Measurements from ENCODE around the gene TBC1D21.
"Not testable (repeated sequence)": the region's sequence is repeated elsewhere in the genome, so short reads cannot be mapped to it uniquely, and the experiment has no call there.

Gene TBC1D21

GRCh38 chr15:73932381-73933191, 59.2 kb downstream of the TBC1D21 start:
- DNase-seq = no peak

DNA sequence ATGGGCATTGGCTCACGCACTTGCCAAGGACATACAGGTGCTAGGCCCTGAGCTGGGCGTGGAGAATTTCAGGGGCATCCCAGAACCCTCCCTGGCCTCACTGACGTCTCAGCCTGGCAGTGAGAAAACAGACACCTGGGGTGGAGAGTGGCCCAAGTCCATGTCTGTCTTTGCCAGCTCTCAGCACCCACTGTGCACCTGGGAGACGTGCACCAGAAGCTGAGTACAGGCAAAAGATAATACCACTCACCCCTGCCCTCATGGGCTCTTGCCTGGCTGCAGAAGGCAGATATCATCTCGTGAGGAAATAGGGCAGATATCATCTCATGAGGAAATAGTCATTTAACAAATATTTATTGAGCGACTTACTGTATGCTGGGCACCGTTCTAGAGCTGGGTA, 60.9 kb downstream of the TBC1D21 start:
- no peak for DNase-seq

- peak; percentile 66 for DNase-seq
These were observed 62.2 kb downstream of the TBC1D21 start for GRCh38 chr15:73935547-73935946.

- peak; percentile 63 for DNase-seq
These were observed 62.8 kb downstream of the TBC1D21 start for GRCh38 chr15:73936181-73936580.

GRCh38 chr15:73936588-73937290, 63.4 kb downstream of the TBC1D21 start:
- peak; percentile 77 for DNase-seq

DNA sequence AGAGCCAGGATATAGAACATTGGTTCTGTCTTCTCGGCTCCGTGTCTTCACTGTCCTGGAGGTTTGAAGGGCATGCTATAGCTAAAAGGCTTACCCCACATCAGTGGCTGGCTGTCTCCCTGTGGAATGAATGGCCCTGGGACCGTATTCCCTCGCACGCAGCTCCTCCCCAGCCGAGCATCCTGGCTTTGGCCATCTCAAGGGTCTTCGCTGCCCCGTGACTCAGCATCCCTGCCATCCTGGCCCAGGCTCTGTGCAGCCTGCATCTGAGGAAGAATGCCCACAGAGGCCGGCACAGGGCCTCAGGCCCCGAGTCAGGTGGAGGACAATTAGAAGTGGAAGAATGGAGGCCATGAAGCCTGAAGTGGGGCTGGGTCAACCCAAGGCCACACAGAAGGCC, 63.9 kb downstream of the TBC1D21 start:
- DNase-seq = no peak

DNA sequence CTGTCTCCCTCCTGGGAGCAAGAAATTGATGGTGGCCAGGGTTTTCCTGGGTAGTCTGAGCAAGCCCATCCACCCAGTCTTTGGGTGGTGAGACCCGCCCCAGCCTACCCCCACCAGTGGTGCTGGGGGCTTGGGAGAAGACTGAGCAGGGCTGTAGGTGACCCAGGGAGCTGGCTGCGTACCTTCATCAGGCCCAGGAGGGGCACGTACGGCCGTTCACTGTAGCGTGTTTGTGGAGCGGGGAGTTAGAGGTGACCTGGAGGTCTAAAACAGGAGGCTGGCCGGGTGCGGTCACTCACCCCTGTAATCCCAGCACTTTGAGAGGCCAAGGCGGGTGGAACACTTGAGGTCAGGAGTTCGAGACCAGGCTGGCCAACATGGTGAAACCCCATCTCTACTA, 64.4 kb downstream of the TBC1D21 start:
- DNase-seq = no peak

DNA sequence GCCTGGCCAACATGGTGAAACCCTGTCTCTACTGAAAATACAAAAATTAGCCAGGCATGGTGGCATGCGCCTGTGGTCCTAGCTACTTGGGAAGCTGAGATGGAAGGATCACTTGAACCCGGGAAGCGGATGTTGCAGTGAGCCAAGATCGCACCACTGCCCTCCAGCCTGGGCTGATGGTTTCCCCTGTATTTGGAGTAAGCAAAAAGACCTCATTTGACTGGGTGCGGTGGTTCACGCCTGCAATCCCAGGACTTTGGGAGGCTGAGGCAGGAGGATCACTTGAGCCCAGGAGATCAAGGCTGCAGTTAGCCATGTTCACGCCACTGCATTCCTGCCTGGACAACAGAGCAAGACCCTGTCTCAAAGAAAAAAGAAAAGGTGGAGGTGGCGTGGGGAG, 65.2 kb downstream of the TBC1D21 start:
- not testable (repeated sequence) for DNase-seq
